ENCODE measurements around the gene ARID3A.

- no peak for TF ChIP-seq EZH2 (optimal IDR thresholded peaks at IDR 0.05; ENCODE audit: low read depth, low read length)
- TF ChIP-seq CTCF (IDR thresholded peaks at IDR 0.05; ENCODE audit: low read length) = no peak
These were observed 95.1 kb downstream of the ARID3A start, which contains the start of gene TMEM259 for GRCh38 chr19:1020868-1021425.

All from MM.1S (cell line).